ENCODE results near the gene CLMP.
"Not testable (repeated sequence)": the region's sequence is repeated elsewhere in the genome, so short reads cannot be mapped to it uniquely, and the experiment has no call there.

Gene CLMP

GRCh38 chr11:123152951-123153350 is 42.1 kb downstream of the CLMP start:
- Histone ChIP-seq H3K27ac (ENCODE audit: low read depth, low read length, poor library complexity, severe bottlenecking) (no peak overlapping the region), H3K27me3 (ENCODE audit: insufficient read depth, low read length) (no peaks in the 10 kb centered on the region), H3K36me3 (ENCODE audit: insufficient read depth, low read length) (no peaks in the 10 kb centered on the region), H3K9ac (ENCODE audit: low read length) (no peak overlapping the region), H3K4me1 (ENCODE audit: insufficient read depth, low read length, severe bottlenecking) (no peaks in the 10 kb centered on the region), H3K9me3 (ENCODE audit: low read length) (no peaks in the 10 kb centered on the region), H4K20me1 (ENCODE audit: insufficient read depth, low read length) (no peaks in the 10 kb centered on the region), H3K9me2 (ENCODE audit: low read depth, low read length) (no peaks in the 10 kb centered on the region), H3K79me2 (ENCODE audit: insufficient read depth, low read length) (no peaks in the 10 kb centered on the region), H3F3A (ENCODE audit: insufficient read depth, low read length) (no peaks in the 10 kb centered on the region), H3K4me3 (ENCODE audit: low read depth, low read length, poor library complexity, severe bottlenecking) (no peak overlapping the region), H3K4me2 (ENCODE audit: low read length) (no peak overlapping the region), H2AFZ (ENCODE audit: low read length) (no peak overlapping the region)
- TF ChIP-seq, protein P1, sequence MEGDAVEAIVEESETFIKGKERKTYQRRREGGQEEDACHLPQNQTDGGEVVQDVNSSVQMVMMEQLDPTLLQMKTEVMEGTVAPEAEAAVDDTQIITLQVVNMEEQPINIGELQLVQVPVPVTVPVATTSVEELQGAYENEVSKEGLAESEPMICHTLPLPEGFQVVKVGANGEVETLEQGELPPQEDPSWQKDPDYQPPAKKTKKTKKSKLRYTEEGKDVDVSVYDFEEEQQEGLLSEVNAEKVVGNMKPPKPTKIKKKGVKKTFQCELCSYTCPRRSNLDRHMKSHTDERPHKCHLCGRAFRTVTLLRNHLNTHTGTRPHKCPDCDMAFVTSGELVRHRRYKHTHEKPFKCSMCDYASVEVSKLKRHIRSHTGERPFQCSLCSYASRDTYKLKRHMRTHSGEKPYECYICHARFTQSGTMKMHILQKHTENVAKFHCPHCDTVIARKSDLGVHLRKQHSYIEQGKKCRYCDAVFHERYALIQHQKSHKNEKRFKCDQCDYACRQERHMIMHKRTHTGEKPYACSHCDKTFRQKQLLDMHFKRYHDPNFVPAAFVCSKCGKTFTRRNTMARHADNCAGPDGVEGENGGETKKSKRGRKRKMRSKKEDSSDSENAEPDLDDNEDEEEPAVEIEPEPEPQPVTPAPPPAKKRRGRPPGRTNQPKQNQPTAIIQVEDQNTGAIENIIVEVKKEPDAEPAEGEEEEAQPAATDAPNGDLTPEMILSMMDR (IDR thresholded peaks at IDR 0.05; ENCODE audit: low read length) = no peak
- no peak for TF ChIP-seq EZH2 (IDR thresholded peaks at IDR 0.05; ENCODE audit: borderline replicate concordance, low read length)

DNA sequence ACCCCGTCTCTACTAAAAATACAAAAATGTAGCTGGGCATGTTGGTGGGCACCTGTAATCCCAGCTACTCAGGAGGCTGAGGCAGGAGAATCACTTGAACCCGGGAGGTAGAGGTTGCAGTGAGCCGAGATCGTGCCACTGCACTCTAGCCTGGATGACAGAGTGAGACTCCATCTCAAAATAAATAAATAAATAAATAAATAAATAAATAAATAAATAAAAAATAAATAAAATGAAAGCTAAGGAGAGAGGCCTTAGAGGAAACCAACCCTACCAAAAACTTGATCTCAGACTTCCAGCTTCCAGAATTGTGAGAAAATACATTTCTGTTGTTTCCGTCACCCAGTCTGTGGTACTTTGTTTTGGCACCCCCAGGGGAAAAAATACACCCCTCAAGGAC is 42.7 kb downstream of the CLMP start:
- H3F3A ChIP-seq (ENCODE audit: insufficient read depth, low read length); H3K79me2 ChIP-seq (ENCODE audit: insufficient read depth, low read length); H4K20me1 ChIP-seq (ENCODE audit: insufficient read depth, low read length); H3K27ac ChIP-seq (ENCODE audit: low read depth, low read length, poor library complexity, severe bottlenecking); H3K9ac ChIP-seq (ENCODE audit: low read length); H3K4me1 ChIP-seq (ENCODE audit: insufficient read depth, low read length, severe bottlenecking); H3K9me3 ChIP-seq (ENCODE audit: low read length); H3K27me3 ChIP-seq (ENCODE audit: insufficient read depth, low read length); H3K9me2 ChIP-seq (ENCODE audit: low read depth, low read length); H3K4me3 ChIP-seq (ENCODE audit: low read depth, low read length, poor library complexity, severe bottlenecking); H2AFZ ChIP-seq (ENCODE audit: low read length); H3K36me3 ChIP-seq (ENCODE audit: insufficient read depth, low read length); H3K4me2 ChIP-seq (ENCODE audit: low read length): not testable (repeated sequence)

GRCh38 chr11:123151796-123152195 is 43.3 kb downstream of the CLMP start:
- H3K9ac ChIP-seq (ENCODE audit: low read length) = no peak overlapping the region
- no peaks in the 10 kb centered on the region for H3K79me2 ChIP-seq (ENCODE audit: insufficient read depth, low read length)
- H3K4me2 ChIP-seq (ENCODE audit: low read length) = no peak overlapping the region
- no peak overlapping the region for H3K27ac ChIP-seq (ENCODE audit: low read depth, low read length, poor library complexity, severe bottlenecking)
- no peaks in the 10 kb centered on the region for H3K9me2 ChIP-seq (ENCODE audit: low read depth, low read length)
- TF ChIP-seq EZH2 (IDR thresholded peaks at IDR 0.05; ENCODE audit: borderline replicate concordance, low read length) = no peak
- TF ChIP-seq, protein P1 (IDR thresholded peaks at IDR 0.05; ENCODE audit: low read length) = no peak
- no peaks in the 10 kb centered on the region for H3K36me3 ChIP-seq (ENCODE audit: insufficient read depth, low read length)
- H3K4me3 ChIP-seq (ENCODE audit: low read depth, low read length, poor library complexity, severe bottlenecking) = no peak overlapping the region
- H2AFZ ChIP-seq (ENCODE audit: low read length) = no peak overlapping the region
- no peaks in the 10 kb centered on the region for H3K4me1 ChIP-seq (ENCODE audit: insufficient read depth, low read length, severe bottlenecking)
- H3K9me3 ChIP-seq (ENCODE audit: low read length) = no peaks in the 10 kb centered on the region
- H3K27me3 ChIP-seq (ENCODE audit: insufficient read depth, low read length) = no peaks in the 10 kb centered on the region
- no peaks in the 10 kb centered on the region for H4K20me1 ChIP-seq (ENCODE audit: insufficient read depth, low read length)
- H3F3A ChIP-seq (ENCODE audit: insufficient read depth, low read length) = no peaks in the 10 kb centered on the region

- no peak overlapping the region for H3K9ac ChIP-seq (ENCODE audit: low read length)
- H3K9me2 ChIP-seq (ENCODE audit: low read depth, low read length) = no peaks in the 10 kb centered on the region
- no peaks in the 10 kb centered on the region for H3F3A ChIP-seq (ENCODE audit: insufficient read depth, low read length)
- no peaks in the 10 kb centered on the region for H3K9me3 ChIP-seq (ENCODE audit: low read length)
- H2AFZ ChIP-seq (ENCODE audit: low read length) = no peak overlapping the region
- no peak overlapping the region for H3K4me3 ChIP-seq (ENCODE audit: low read depth, low read length, poor library complexity, severe bottlenecking)
- H3K4me2 ChIP-seq (ENCODE audit: low read length) = no peak overlapping the region
- H3K4me1 ChIP-seq (ENCODE audit: insufficient read depth, low read length, severe bottlenecking) = no peaks in the 10 kb centered on the region
- no peaks in the 10 kb centered on the region for H3K36me3 ChIP-seq (ENCODE audit: insufficient read depth, low read length)
- no peak overlapping the region for H3K27ac ChIP-seq (ENCODE audit: low read depth, low read length, poor library complexity, severe bottlenecking)
- H3K27me3 ChIP-seq (ENCODE audit: insufficient read depth, low read length) = no peaks in the 10 kb centered on the region
- H4K20me1 ChIP-seq (ENCODE audit: insufficient read depth, low read length) = no peaks in the 10 kb centered on the region
- no peaks in the 10 kb centered on the region for H3K79me2 ChIP-seq (ENCODE audit: insufficient read depth, low read length)
- TF ChIP-seq EZH2 (IDR thresholded peaks at IDR 0.05; ENCODE audit: borderline replicate concordance, low read length) = no peak
- TF ChIP-seq, protein P1 (IDR thresholded peaks at IDR 0.05; ENCODE audit: low read length) = no peak
Measured at GRCh38 chr11:123151366-123151765, 43.7 kb downstream of the CLMP start.
